IPS-18c (cell line): ENCODE measurements around the gene CACNA1C.
"Not testable (repeated sequence)": the region's sequence is repeated elsewhere in the genome, so short reads cannot be mapped to it uniquely, and the experiment has no call there.

Source experiments
- H3K4me3 ChIP-seq: 2 replicates; pipeline ENCODE4 v1.7.0; 2013; ENCODE audit warnings: low read depth, mild to moderate bottlenecking, low read length, moderate library complexity; ENCODE audit not compliant: insufficient read depth
- H3K9me3 ChIP-seq: one replicate; pipeline ENCODE4 v1.6.1; 2013; ENCODE audit warnings: mild to moderate bottlenecking, low read length, moderate library complexity; ENCODE audit not compliant: control insufficient read depth, insufficient read depth

CACNA1C gene

GRCh38 chr12:2117541-2117940 is 64.8 kb downstream of the CACNA1C start:
- Histone ChIP-seq H3K4me3 (no peak overlapping the region), H3K9me3 (no peaks in the 10 kb centered on the region)

- Histone ChIP-seq H3K9me3 (no peaks in the 10 kb centered on the region), H3K4me3 (no peak overlapping the region)
These were observed 65.3 kb downstream of the CACNA1C start for GRCh38 chr12:2118061-2118460.

DNA sequence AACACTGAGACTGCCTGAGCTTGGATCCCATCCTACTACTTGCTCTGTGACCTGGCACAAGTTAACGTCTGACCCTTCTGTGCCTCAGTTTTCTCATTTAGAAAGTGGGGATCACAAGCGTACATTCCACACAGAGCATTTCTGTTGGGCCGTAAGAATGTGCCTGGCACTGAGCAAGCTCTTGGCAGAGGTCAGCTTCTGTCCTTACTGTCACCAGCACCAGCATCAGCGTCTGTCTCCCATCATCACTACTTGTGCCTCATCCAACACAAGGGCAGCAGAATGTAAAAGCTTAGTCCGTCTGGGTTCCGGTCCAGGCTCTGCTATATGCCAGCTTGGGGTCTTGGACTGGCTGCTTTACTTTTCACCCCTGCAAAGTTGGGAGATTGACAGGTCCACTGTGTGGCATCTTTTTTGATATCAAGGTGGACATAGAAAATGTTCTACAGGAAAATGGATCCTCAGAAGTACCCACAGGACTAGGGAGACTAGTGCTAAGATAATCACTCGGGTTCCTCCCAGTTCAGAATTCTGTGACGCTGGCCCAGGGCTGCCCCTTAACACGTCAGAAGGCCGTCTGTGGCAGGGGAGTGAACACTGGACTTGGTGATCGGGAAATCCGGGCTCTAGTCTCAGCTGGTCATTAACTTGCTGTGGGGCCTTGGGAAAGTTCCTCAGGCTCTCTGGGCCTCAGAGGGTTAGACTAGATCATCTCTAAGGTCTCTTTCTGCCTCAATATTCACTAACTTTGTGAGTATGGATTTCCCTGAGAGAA is 65.9 kb downstream of the CACNA1C start:
- no peaks in the 10 kb centered on the region for H3K9me3 ChIP-seq
- H3K4me3 ChIP-seq, result no peak overlapping the region; the same call in 1 of the 2 replicates

DNA sequence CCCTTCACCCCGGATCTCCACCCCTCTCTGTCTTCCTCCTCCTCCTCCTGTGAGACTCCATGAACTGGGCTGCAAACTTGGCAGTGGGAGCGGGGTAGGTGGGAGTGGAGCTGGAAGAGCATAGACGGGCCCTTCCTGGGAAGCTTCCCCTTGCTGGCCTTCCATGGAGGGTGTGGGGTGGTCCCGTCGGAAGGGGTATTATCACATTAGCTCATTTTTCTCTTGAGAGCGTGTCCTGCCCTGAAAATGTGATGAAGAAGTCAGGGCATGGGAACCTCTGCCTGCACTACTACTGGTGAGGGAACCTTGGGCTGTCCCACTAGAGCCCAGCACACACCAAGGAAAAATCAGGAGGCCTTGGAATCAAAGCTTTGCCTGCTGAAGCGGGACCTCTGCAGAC is 66.5 kb downstream of the CACNA1C start:
- Histone ChIP-seq H3K9me3 (no peaks in the 10 kb centered on the region), H3K4me3 (no peak overlapping the region; the same call in 1 of the 2 replicates)

GRCh38 chr12:2120982-2121758 is 68.4 kb downstream of the CACNA1C start:
- no peak overlapping the region for H3K4me3 ChIP-seq
- no peaks in the 10 kb centered on the region for H3K9me3 ChIP-seq

DNA sequence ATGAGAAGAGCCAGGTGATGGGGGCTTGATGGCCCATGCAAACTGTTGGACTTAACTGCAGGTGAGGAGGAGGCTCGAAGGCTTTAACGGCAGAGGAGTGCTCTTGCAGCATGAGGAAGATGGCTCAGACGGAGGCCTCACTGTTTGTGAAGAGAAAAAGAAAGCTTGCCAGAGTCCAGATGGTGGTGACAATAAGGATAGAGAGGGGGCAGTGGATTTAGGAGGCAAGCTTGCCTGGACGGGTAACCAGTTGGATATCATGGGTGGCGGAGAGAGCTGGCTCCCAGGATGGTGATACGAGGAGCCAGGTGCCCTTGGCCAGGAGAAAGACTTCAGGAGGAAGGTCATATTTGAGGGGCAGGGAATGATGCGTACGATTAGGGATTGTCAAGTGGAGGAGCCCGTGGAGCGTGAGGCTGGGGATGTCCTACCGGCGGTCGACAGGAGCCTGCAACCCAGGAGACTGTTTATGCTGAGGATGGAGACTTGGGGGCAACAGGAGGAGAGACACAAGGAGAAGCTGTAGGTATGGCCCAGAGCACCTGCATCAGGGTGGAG is 71.8 kb downstream of the CACNA1C start:
- Histone ChIP-seq H3K9me3 (no peaks in the 10 kb centered on the region), H3K4me3 (no peak overlapping the region)

DNA sequence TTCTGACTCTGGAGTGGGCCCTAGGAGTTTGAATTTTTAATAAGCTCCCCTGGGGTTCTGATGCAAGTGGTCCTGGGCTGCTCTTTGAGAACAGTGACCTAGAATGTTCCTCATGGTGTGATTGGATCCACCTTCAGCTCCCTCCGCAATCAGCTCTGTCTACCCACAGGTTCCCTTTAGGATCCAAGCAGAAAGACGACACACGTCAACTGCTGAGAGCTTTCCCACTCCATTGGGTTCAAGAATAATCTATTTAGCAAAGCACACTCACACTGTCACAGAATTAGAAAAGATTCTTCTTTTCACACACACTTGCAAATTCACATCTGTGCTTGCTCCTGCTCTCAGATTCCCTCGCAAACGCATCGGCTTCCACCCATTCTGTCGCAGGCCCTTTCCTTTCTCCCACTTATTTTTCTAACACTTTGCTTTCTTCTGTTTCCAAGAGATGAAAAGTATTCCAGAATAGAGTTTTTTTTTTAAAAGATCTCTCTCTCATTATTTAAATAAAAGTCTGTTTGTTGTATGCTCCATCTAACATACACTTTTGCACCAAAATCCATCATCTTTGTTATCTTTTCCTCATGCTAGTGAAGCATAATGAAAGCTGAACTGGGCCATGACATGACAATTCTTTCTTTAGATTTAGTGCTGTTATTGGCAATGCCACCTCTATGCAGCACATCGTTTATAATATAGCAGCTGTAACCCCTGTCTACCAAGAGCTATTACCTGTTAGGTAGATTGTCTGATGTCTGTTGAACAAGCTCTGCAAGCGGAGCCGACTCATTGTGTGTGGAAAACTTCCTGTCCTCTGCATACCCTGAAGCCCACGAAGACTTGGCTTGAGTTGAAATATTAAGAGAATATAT is 73.1 kb downstream of the CACNA1C start:
- no peaks in the 10 kb centered on the region for H3K9me3 ChIP-seq
- no peak overlapping the region for H3K4me3 ChIP-seq

- no peak overlapping the region for H3K4me3 ChIP-seq
- no peaks in the 10 kb centered on the region for H3K9me3 ChIP-seq
These were observed 74.1 kb downstream of the CACNA1C start for GRCh38 chr12:2126676-2127406.

- H3K9me3 ChIP-seq, result no peaks in the 10 kb centered on the region
- H3K4me3 ChIP-seq, result no peak overlapping the region
These were observed 76.3 kb downstream of the CACNA1C start for GRCh38 chr12:2129076-2129475.

GRCh38 chr12:2135661-2136418 is 83.1 kb downstream of the CACNA1C start:
- not testable (repeated sequence) for H3K9me3 ChIP-seq, H3K4me3 ChIP-seq

GRCh38 chr12:2136901-2137300 is 84.1 kb downstream of the CACNA1C start:
- Histone ChIP-seq H3K9me3 (no peaks in the 10 kb centered on the region), H3K4me3 (no peak overlapping the region)

DNA sequence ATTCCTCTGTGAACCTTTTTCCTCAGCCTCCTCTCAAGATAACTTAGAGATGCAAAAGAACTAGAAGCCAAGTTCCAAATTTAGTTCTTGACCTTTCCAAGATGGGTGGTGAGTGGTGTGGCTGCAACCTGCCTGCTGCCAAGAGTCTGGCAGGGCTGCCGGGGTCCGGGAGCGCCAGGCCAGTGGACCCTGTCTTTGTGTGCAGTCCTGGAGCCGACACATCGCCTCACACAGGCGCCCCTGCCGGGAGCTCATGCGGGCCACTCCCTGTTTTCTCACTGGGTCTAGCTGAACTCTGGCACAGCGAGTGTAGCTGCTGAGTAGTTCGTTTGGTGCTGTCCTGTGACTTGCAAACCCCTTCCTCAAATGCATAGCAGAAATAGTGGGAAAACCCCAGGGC is 84.9 kb downstream of the CACNA1C start:
- H3K4me3 ChIP-seq, result no peak overlapping the region
- no peaks in the 10 kb centered on the region for H3K9me3 ChIP-seq

DNA sequence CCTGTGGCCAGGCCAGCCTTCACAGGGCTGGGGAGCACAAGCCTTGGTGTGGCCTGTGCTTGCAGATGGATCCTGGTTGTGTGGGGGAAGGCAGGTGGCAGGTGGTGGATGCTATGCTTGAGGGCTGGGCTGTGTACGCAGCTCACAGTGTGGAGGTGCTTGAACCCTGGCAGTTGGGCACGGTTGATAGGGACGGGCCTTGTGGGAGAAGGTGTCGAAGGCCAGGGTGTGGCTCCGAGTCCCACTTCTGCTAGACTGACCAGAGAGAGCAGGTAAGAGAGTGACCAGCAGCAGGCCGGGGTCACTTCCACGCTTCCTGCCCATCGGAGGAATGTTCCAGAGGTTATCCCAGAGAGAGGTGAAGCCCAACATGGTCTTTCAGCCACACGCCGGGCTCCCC is 85.5 kb downstream of the CACNA1C start:
- H3K4me3 ChIP-seq, result no peak overlapping the region

GRCh38 chr12:2138871-2139308 is 86.1 kb downstream of the CACNA1C start:
- no peaks in the 10 kb centered on the region for H3K9me3 ChIP-seq
- no peak overlapping the region for H3K4me3 ChIP-seq

More for the DNA sequence above, 85.5 kb downstream of the CACNA1C start:
- no peaks in the 10 kb centered on the region for H3K9me3 ChIP-seq

- no peaks in the 10 kb centered on the region for H3K9me3 ChIP-seq
- H3K4me3 ChIP-seq, result no peak overlapping the region
These were observed 86.9 kb downstream of the CACNA1C start for GRCh38 chr12:2139651-2140050.
